ENCODE results near the gene ZNF175. TPM values are rescaled to one million over a fixed set of nuclear protein-coding genes. Genes with fewer than 3 reads are reported as not detected.

The ZNF175 gene
- total RNA-seq, 2 donors from 2014 or later = 6.6 to 15.6 TPM

DNA sequence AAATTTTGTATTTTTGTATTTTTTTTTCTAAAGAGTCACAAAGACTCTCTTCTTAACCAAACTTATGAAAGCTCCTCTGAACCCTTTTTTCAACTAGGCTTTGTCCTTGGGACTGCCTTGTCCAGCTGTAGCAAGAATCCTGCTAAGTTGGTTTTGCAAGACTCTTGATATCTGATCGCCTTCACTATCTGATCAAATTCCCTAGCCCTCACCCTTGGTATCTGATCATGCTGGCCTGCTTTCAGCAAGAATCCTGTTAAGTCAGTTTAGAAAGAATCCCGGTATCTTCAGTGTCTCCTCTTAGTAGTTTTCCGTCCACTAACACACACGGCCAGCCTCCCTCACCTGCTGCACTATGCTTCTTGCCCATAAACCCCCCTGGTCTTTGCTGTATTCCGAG is 61.0 kb downstream of the ZNF175 start:
- H3K27me3 ChIP-seq (replicated peaks; ENCODE audit: insufficient read depth) = no peaks in the 10 kb centered on the region
- TF ChIP-seq, protein P1, sequence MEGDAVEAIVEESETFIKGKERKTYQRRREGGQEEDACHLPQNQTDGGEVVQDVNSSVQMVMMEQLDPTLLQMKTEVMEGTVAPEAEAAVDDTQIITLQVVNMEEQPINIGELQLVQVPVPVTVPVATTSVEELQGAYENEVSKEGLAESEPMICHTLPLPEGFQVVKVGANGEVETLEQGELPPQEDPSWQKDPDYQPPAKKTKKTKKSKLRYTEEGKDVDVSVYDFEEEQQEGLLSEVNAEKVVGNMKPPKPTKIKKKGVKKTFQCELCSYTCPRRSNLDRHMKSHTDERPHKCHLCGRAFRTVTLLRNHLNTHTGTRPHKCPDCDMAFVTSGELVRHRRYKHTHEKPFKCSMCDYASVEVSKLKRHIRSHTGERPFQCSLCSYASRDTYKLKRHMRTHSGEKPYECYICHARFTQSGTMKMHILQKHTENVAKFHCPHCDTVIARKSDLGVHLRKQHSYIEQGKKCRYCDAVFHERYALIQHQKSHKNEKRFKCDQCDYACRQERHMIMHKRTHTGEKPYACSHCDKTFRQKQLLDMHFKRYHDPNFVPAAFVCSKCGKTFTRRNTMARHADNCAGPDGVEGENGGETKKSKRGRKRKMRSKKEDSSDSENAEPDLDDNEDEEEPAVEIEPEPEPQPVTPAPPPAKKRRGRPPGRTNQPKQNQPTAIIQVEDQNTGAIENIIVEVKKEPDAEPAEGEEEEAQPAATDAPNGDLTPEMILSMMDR (IDR thresholded peaks at IDR 0.05) = no peak
- no peak overlapping the region for H3K27ac ChIP-seq
- H3K4me1 ChIP-seq (ENCODE audit: control insufficient read depth in 1 of 2, low read depth in 2 of 2) = no peaks in the 10 kb centered on the region
- DNase-seq (ENCODE audit: low spot score) = no peak
- ATAC-seq (ENCODE audit: insufficient number of reproducible peaks, low FRiP score, low read depth) = no peak
- no peaks in the 10 kb centered on the region for H3K36me3 ChIP-seq
- no peak overlapping the region for H3K4me3 ChIP-seq
- peaks cover 2% of the 10 kb centered on the region for H3K9me3 ChIP-seq

DNA sequence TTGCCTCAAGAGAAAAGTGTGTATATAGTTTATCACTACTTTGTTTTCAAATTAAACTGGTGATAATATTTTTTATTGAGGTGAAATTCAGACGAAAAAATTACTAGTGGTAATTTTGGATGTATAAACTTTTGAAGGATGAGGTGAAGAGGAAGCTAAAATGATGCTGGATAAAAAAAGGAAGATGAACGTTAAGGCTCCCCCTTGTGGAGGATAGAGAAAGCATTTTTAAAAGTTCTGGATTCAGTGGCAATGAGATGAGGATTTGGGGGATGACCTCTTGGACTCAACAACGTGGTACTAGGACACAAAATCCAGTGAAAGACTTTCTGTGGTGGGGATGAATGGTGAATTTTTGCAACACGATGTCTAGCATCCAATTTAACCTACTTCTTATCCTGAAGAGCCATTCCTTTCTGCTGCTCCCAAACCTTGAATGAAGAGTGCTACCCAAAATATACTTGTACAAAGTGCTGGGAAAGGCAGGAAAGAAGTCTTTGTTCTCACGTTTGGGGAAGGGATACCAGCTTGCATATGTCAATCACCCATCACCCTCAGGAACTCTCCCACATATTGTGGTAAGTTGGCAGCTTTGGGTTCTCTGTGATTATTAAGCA is 66.4 kb downstream of the ZNF175 start:
- no peak for ATAC-seq (ENCODE audit: insufficient number of reproducible peaks, low FRiP score, low read depth)
- DNase-seq (ENCODE audit: low spot score) = no peak

DNA sequence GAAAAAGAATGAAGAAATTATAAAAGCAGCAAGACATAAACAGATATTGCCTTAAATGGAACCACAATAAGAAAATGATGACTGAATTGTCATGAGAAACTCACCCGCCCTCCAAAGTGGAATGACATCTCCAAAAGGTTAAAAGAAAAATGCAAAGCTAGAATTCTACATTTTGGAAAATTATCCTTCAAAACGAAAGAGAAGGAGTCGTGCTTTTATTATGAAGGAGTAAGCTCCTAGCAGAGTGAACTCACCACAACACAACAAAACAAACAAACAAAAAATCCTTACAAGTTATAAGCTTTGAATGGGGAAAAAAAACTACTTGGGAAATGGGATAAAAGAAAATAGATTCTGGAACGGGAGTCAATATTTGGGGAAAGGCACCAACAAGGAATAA is 68.8 kb downstream of the ZNF175 start:
- no peak for ATAC-seq (ENCODE audit: insufficient number of reproducible peaks, low FRiP score, low read depth)
- Histone ChIP-seq H3K27ac (no peak overlapping the region), H3K4me1 (ENCODE audit: control insufficient read depth in 1 of 2, low read depth in 2 of 2) (no peaks in the 10 kb centered on the region), H3K4me3 (no peak overlapping the region), H3K27me3 (replicated peaks; ENCODE audit: insufficient read depth) (no peaks in the 10 kb centered on the region), H3K36me3 (no peaks in the 10 kb centered on the region), H3K9me3 (peaks cover 3% of the 10 kb centered on the region)
- TF ChIP-seq, protein P1 (IDR thresholded peaks at IDR 0.05) = no peak
- no peak for DNase-seq (ENCODE audit: low spot score)

More for the DNA sequence above, 66.4 kb downstream of the ZNF175 start:
- Histone ChIP-seq H3K9me3 (peaks cover 3% of the 10 kb centered on the region), H3K36me3 (no peaks in the 10 kb centered on the region), H3K27me3 (replicated peaks; ENCODE audit: insufficient read depth) (no peaks in the 10 kb centered on the region), H3K4me3 (no peak overlapping the region), H3K27ac (no peak overlapping the region), H3K4me1 (ENCODE audit: control insufficient read depth in 1 of 2, low read depth in 2 of 2) (no peaks in the 10 kb centered on the region)
- TF ChIP-seq, protein P1 (IDR thresholded peaks at IDR 0.05) = no peak

DNA sequence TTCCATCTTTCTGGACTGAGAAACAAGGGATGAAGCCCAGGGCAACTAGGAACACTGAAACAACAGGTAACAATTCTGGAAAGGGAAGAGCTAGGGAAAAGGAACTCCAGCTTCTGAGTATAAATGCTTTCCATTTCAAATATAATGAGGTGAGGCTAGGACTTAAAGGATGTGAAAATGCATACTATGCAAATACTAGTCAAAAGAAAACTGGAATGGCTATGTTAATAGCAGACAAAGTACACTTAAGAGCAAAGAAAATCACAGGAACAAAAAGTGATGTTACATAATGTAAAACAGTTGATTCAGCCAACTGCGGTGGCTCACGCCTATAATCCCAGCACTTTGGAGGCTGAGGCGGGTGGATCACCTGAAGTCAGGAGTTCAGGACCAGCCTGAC is 69.3 kb downstream of the ZNF175 start:
- DNase-seq (ENCODE audit: low spot score) (no peak), ATAC-seq (ENCODE audit: insufficient number of reproducible peaks, low FRiP score, low read depth) (no peak)
- H3K27me3 ChIP-seq (replicated peaks; ENCODE audit: insufficient read depth) = no peaks in the 10 kb centered on the region
- H3K36me3 ChIP-seq = no peaks in the 10 kb centered on the region
- H3K9me3 ChIP-seq = peaks cover 3% of the 10 kb centered on the region
- H3K27ac ChIP-seq = no peak overlapping the region
- TF ChIP-seq, protein P1 (IDR thresholded peaks at IDR 0.05) = no peak
- H3K4me1 ChIP-seq (ENCODE audit: control insufficient read depth in 1 of 2, low read depth in 2 of 2) = no peaks in the 10 kb centered on the region
- H3K4me3 ChIP-seq = no peak overlapping the region

DNA sequence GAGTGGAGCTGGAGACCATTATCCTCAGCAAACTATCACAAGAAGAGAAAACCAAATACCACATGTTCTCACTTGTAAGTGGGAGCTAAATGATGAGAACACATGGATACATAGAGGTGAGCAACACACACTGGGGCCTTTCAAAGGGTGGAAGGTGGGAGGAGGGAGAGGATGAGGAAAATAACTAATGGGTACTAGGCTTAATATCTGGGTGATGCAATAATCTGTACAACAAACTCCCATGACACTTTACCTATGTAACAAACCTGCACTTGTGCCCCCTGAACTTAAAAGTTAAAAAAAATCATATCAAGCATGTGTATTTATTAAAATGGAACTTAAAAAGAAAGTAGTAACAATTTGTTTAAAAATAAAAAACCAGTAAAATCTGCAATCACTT is 70.6 kb downstream of the ZNF175 start:
- Histone ChIP-seq H3K9me3 (peaks cover 3% of the 10 kb centered on the region), H3K36me3 (no peaks in the 10 kb centered on the region), H3K27me3 (replicated peaks; ENCODE audit: insufficient read depth) (no peaks in the 10 kb centered on the region), H3K27ac (no peak overlapping the region), H3K4me3 (no peak overlapping the region), H3K4me1 (ENCODE audit: control insufficient read depth in 1 of 2, low read depth in 2 of 2) (no peaks in the 10 kb centered on the region)
- ATAC-seq (ENCODE audit: insufficient number of reproducible peaks, low FRiP score, low read depth) = no peak
- DNase-seq (ENCODE audit: low spot score) = no peak
- TF ChIP-seq, protein P1 (IDR thresholded peaks at IDR 0.05) = no peak

Other genes with a start within 250 kb of the ZNF175 start
- gene VSIG10L, start 229.1 kb upstream of the ZNF175 start, total RNA-seq = 1 to 10 TPM in 1 of 2 donors, under 1 TPM in 1; 0.54 to 1.6 TPM
- 10 to 100 TPM; 32.7 to 56.5 TPM for gene ETFB, start 204.9 kb upstream of the ZNF175 start, total RNA-seq
- gene CLDND2, start 202.3 kb upstream of the ZNF175 start, total RNA-seq = not detected
- gene NKG7, start 198.6 kb upstream of the ZNF175 start, total RNA-seq = 1 to 10 TPM in 1 of 2 donors, under 1 TPM in 1; 0.54 to 4.4 TPM
- not detected for gene LIM2, start 183.3 kb upstream of the ZNF175 start, total RNA-seq
- 1 to 10 TPM in 1 of 2 donors, not detected in 1; 1.4 TPM for gene C19orf84, start 180.7 kb upstream of the ZNF175 start, total RNA-seq
- gene SIGLEC10, start 153.6 kb upstream of the ZNF175 start, total RNA-seq = 10 to 100 TPM; 13.3 to 20.3 TPM
- gene SIGLEC8, start 112.8 kb upstream of the ZNF175 start, total RNA-seq = under 1 TPM; 0.28 to 0.41 TPM
- not detected for gene CEACAM18, start 92.7 kb upstream of the ZNF175 start, total RNA-seq
- 1 to 10 TPM in 1 of 2 donors, not detected in 1; 2.2 TPM for gene SIGLEC12, start 69.5 kb upstream of the ZNF175 start, total RNA-seq
- 1 to 10 TPM in 1 of 2 donors, under 1 TPM in 1; 0.56 to 1.6 TPM for gene SIGLEC6, start 39.6 kb upstream of the ZNF175 start, total RNA-seq
- gene SIGLEC5, start 59.1 kb downstream of the ZNF175 start, total RNA-seq = 1 to 10 TPM in 1 of 2 donors, not detected in 1; 1.4 TPM
- 10 to 100 TPM in 1 of 2 donors, 1 to 10 TPM in 1; 4.6 to 12.6 TPM for gene SIGLEC14, start 75.5 kb downstream of the ZNF175 start, total RNA-seq
- gene SPACA6, start 122.0 kb downstream of the ZNF175 start, total RNA-seq = 10 to 100 TPM; 24.1 to 72.4 TPM
- 10 to 100 TPM in 1 of 2 donors, 1 to 10 TPM in 1; 1.6 to 74.8 TPM for gene HAS1, start 152.7 kb downstream of the ZNF175 start, total RNA-seq
- 10 to 100 TPM; 30.2 to 39.3 TPM for gene FPR1, start 180.6 kb downstream of the ZNF175 start, total RNA-seq
- 1 to 10 TPM; 2.2 to 5.9 TPM for gene FPR2, start 189.9 kb downstream of the ZNF175 start, total RNA-seq
- 10 to 100 TPM; 11.1 to 18.0 TPM for gene FPR3, start 223.9 kb downstream of the ZNF175 start, total RNA-seq